Esophagus squamous epithelium (tissue), 5 donors: ENCODE results near the gene DSC3. TPM values are rescaled to one million over a fixed set of nuclear protein-coding genes. Genes with fewer than 3 reads are reported as not detected.
"Not testable (repeated sequence)": the region's sequence is repeated elsewhere in the genome, so short reads cannot be mapped to it uniquely, and the experiment has no call there.

ENCODE experiments used
- DNase-seq: peaks from one replicate; lab custom pipeline; 2025; lab: John Stamatoyannopoulos, UW
- H3K27ac ChIP-seq, 4 donors: fragments of 200-600 bp; sonication (generic); one replicate each; pipeline ENCODE4 v1.5.1; 2016 to 2019; ENCODE audit warnings: mild to moderate bottlenecking in 1 of 4
- H3K27me3 ChIP-seq, 4 donors: fragments of 200-600 bp; sonication (generic); 1 replicate in 3 of 4; 2 replicates in 1 of 4; pipeline versions ENCODE4 v1.5.1 to v1.6.0; 2017 to 2021; ENCODE audit warnings: antibody characterized with exemption in 1 of 4
- H3K36me3 ChIP-seq, 3 donors: fragments of 200-600 bp; sonication (generic); one replicate each; pipeline ENCODE4 v1.5.1; 2016 to 2019
- H3K4me1 ChIP-seq, 3 donors: fragments of 200-600 bp; sonication (generic); one replicate each; pipeline ENCODE4 v1.5.1; 2017 to 2019
- H3K4me3 ChIP-seq, 4 donors: fragments of 200-600 bp; sonication (generic); 1 replicate in 3 of 4; 2 replicates in 1 of 4; pipeline ENCODE4 v1.5.1; 2016 to 2019; ENCODE audit warnings: mild to moderate bottlenecking in 2 of 4, moderate library complexity in 1 of 4
- H3K9me3 ChIP-seq, 3 donors: fragments of 200-600 bp; sonication (generic); one replicate each; pipeline ENCODE4 v1.5.1; 2016 to 2019
- CTCF ChIP-seq, 6 experiments: fragments of 450-650 bp in 4 of 6; fragments of 200-600 bp in 2 of 6; sonication (generic) in 2 of 6; IDR thresholded peaks; one replicate each; pipeline ENCODE4 v1.5.1; 2016 to 2019; ENCODE audit warnings: antibody characterized with exemption in 6 of 6, mild to moderate bottlenecking in 4 of 6, moderate library complexity in 4 of 6
- POLR2A ChIP-seq, 4 donors: fragments of 450-650 bp; IDR thresholded peaks; one replicate each; pipeline ENCODE4 v1.6.1; 2017; ENCODE audit warnings: antibody characterized with exemption in 4 of 4, mild to moderate bottlenecking in 4 of 4, moderate library complexity in 3 of 4
- WGBS, 2 donors: methylation state at CpG; one replicate each; pipeline ENCODE4 v1.1.5; 2018; 5-methylcytosine and 5-hydroxymethylcytosine counted together
- intact Hi-C: fragments of 100-400 bp; cut with DNase I; formaldehyde crosslinking; loops from one replicate; pipeline ENCODE4 v1.15.0; 2022
- total RNA-seq, 4 donors: library from RNA; depleted of rRNA; stranded (reverse); fragments of >200 nt; gene quantifications; one replicate each; pipeline ENCODE4 v1.1.0, GENCODE V29; 2016
- donor health status: DM: yes; HTN: yes; CAD: no.

DSC3 gene
- total RNA-seq, 4 donors from 2014 or later, result 210 to 311 (median 279) TPM

GRCh38 chr18:30982285-30982992 is 60.1 kb downstream of the DSC3 start:
- Histone ChIP-seq H3K27ac (peak overlapping the region in 1 of 4 donors; percentile 5), H3K27me3 (no peaks in the 10 kb centered on the region), H3K4me3 (no peak overlapping the region), H3K36me3 (no peaks in the 10 kb centered on the region), H3K4me1 (peaks cover 0 to 26% (median 3%) of the 10 kb centered on the region in 3 donors), H3K9me3 (no peaks in the 10 kb centered on the region)
- TF ChIP-seq POLR2A (IDR thresholded peaks at IDR 0.05), result no peak
- TF ChIP-seq CTCF (IDR thresholded peaks at IDR 0.05), result no peak
- no peak for DNase-seq
- intact Hi-C loops, result no loop called here
- 68 to 79% methylated on average over 11 of the region's 11 CpGs for WGBS, 2 donors

DNA sequence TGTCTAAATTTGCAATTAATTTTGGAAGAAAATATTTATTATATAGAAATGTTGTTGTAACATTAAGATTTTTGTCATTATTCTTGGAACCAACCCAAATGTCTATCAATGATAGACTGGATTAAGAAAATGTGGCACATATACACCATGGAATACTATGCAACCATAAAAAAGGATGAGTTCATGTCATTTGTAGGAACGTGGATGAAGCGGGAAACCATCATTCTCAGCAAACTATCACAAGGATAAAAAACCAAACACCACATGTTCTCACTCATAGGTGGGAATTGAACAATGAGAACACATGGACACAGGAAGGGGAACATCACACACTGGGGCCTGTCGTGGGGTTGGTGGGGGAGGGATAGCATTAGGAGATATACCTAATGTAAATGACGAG is 64.5 kb downstream of the DSC3 start:
- intact Hi-C loops, H3K27ac ChIP-seq, H3K4me1 ChIP-seq, DNase-seq, H3K36me3 ChIP-seq, H3K4me3 ChIP-seq, H3K27me3 ChIP-seq, H3K9me3 ChIP-seq: not testable (repeated sequence)
- 83 to 86% methylated on average over 4 of the region's 4 CpGs for WGBS, 2 donors

DNA sequence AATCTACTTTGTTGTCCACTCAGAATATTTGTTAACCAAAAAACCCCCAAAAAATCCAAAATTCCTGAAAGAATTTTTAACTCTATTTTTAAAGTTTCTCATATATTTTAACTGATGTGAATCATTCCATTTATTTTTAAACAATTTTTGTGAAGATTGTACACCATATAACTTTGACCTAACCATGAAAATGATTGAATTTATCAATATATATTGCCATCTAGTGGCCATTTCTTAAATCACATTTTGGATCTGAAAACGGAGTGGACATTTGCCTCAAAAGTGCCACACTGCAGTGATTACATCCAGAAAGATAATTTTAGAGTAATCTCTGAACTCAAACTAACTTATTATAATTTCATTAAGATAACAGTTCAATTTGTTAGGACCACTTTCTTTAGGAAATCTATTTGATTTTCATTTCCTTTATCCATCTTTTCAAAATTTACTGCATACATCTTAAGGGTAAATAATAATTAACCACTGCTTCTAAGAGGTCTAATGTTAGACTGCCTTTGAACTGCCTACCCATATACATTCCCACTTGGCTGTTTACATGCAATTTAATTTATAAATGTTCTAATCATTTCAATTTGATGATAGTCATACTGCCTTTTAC is 71.1 kb downstream of the DSC3 start:
- Histone ChIP-seq H3K36me3 (no peaks in the 10 kb centered on the region), H3K9me3 (no peaks in the 10 kb centered on the region), H3K4me1 (no peaks in the 10 kb centered on the region), H3K27me3 (no peaks in the 10 kb centered on the region), H3K4me3 (no peak overlapping the region), H3K27ac (no peak overlapping the region)
- no peak for DNase-seq
- intact Hi-C loops, result no loop called here
- WGBS, 2 donors, result 3 to 5% methylated on average over 1 of the region's 1 CpG
- TF ChIP-seq CTCF (IDR thresholded peaks at IDR 0.05) (peak in 5 of 6 experiments; percentile 29 to 63 (median 44)), POLR2A (IDR thresholded peaks at IDR 0.05) (no peak)

DNA sequence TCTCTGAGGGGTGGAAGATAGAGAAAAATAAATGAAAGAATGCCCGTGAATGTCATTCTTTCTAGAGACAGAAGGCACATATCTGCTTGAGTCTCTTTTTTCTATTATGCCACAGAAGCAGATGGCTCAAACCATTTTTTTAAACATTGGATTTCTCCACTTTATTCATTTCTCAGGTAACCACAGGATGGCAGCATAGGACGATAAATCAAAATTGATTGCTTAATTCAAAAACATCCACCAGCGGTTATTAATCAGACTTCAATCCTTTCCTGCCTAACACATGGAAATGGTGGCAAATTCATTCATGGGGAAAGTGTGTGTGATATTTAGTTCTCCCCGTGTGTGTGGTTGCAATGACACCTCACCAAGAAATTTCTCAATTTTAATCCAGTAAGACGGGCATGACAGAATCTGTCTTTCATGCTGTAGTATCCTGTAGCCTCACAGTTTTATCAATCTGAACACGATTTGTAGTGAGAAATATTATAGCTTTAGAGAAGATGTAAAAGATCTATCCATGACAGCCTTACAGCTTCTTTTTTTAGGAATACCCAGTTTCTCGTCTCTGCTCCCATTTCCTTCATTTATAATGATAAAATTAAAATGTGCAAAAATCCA is 72.2 kb downstream of the DSC3 start:
- no peaks in the 10 kb centered on the region for H3K4me1 ChIP-seq
- no peaks in the 10 kb centered on the region for H3K27me3 ChIP-seq
- 27 to 33% methylated on average over 7 of the region's 7 CpGs for WGBS, 2 donors
- DNase-seq, result no peak
- H3K4me3 ChIP-seq, result no peak overlapping the region
- no peaks in the 10 kb centered on the region for H3K9me3 ChIP-seq
- TF ChIP-seq CTCF (IDR thresholded peaks at IDR 0.05) (peak in 5 of 6 experiments; percentile 23 to 66 (median 43)), POLR2A (IDR thresholded peaks at IDR 0.05) (no peak)
- no peaks in the 10 kb centered on the region for H3K36me3 ChIP-seq
- intact Hi-C loops, result no loop called here
- H3K27ac ChIP-seq, result no peak overlapping the region

DNA sequence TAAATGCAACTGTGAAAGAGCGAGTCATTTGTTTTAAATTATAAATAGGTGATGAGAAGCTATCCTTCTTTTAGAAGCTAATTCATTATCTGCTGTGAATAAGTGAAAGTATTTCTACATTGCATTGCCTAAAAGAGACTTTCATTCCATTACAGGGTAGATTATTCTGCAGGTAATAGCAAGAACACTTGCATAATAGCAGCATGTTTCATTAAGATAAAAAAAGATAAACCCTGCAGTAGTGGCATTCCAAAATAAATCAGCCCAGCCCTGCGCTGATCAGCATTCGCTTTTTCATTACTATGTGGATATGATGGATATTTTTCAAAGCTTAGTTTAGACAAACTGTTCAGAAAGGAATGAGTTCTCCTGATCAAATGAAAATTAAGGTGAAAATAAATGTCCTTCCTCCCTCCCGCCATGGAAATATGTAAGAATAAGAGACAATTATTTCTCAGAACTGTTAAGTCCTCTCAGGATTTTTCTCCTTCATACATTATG is 72.8 kb downstream of the DSC3 start:
- Histone ChIP-seq H3K27ac (no peak overlapping the region), H3K4me3 (no peak overlapping the region), H3K4me1 (no peaks in the 10 kb centered on the region), H3K9me3 (no peaks in the 10 kb centered on the region), H3K36me3 (no peaks in the 10 kb centered on the region), H3K27me3 (no peaks in the 10 kb centered on the region)
- no peak for DNase-seq
- 65% methylated on average over 4 of the region's 4 CpGs for WGBS, 2 donors
- TF ChIP-seq CTCF (IDR thresholded peaks at IDR 0.05) (no peak), POLR2A (IDR thresholded peaks at IDR 0.05) (no peak)
- intact Hi-C loops, result no loop called here
